ENCODE results near the gene SDHD. TPM values are rescaled to one million over a fixed set of nuclear protein-coding genes. Genes with fewer than 3 reads are reported as not detected.

SDHD gene
- total and polyA plus RNA-seq, 2 of the 8 experiments (the other 6 are each of a cell fraction or from before 2014, with no cell fraction given), result 96.0 to 181 TPM

DNA sequence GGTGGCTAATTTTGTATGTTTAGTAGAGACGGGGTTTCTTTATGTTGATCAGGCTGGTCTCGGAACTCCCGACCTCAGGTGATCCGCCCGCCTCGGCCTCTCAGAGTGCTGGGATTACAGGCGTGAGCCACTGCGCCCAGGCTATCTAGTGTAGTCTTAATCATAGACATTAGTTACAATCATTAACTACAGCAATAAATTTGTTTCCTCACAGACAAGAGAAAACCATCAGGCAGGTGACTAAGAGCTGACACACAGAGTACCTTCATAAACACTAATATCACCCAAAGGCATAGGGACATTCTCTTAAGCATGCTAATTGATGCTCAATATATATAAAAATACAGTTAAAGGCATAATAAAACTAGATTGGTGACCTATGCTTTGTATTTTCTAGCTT lies 19.4 kb downstream of the SDHD start:
- Histone ChIP-seq H4K91ac (replicated peaks; ENCODE audit: insufficient read length, low read length) (no peak overlapping the region), H3K4ac (replicated peaks; ENCODE audit: insufficient read length, low read depth, low read length) (no peak overlapping the region), H3K27me3 (replicated peaks in 1 of 4; ENCODE audit: control insufficient read depth in 3 of 4, extremely low read depth in 1 of 4, insufficient read depth in 3 of 4, low read length in 3 of 4) (no peaks in the 10 kb centered on the region), H3K79me1 (ENCODE audit: low read depth, low read length) (no peaks in the 10 kb centered on the region), H3K23me2 (ENCODE audit: low read depth, low read length) (no peaks in the 10 kb centered on the region), H3K56ac (replicated peaks; ENCODE audit: insufficient read length, low read depth, low read length) (no peak overlapping the region), H3K79me2 (ENCODE audit: control insufficient read depth in 1 of 2, insufficient read depth in 2 of 2, low read length in 2 of 2) (no peaks in the 10 kb centered on the region), H2BK15ac (ENCODE audit: low read length) (no peak overlapping the region), H3K36me3 (ENCODE audit: control insufficient read depth in 2 of 4, insufficient read depth in 4 of 4, low read length in 3 of 4) (no peaks in the 10 kb centered on the region), H4K8ac (ENCODE audit: extremely low read depth, insufficient read depth, low read length) (no peak overlapping the region), H3K4me2 (ENCODE audit: insufficient read depth in 1 of 2, low read depth in 2 of 2, low read length in 2 of 2) (no peak overlapping the region), H2BK12ac (ENCODE audit: low read depth, low read length) (no peak overlapping the region), H3K9ac (replicated peaks in 1 of 4; ENCODE audit: extremely low read depth in 1 of 4, low read depth in 3 of 4, low read length in 3 of 4) (no peak overlapping the region), H3K4me1 (replicated peaks in 1 of 4; ENCODE audit: control insufficient read depth in 3 of 4, insufficient read depth in 4 of 4, low read length in 3 of 4) (no peaks in the 10 kb centered on the region), H2AK5ac (ENCODE audit: low read depth, low read length) (no peak overlapping the region), H4K20me1 (replicated peaks in 1 of 2; ENCODE audit: control insufficient read depth in 1 of 2, insufficient read depth in 2 of 2, low read length in 2 of 2) (no peaks in the 10 kb centered on the region), H2BK120ac (replicated peaks; ENCODE audit: low read depth, low read length) (no peak overlapping the region), H3K27ac (ENCODE audit: low read depth, low read length) (no peak overlapping the region), H2AFZ (ENCODE audit: low read length) (no peak overlapping the region), H3K18ac (ENCODE audit: extremely low read depth, low read length) (no peak overlapping the region), H3K14ac (ENCODE audit: insufficient read length) (no peak overlapping the region), H3K23ac (ENCODE audit: insufficient read length) (no peak overlapping the region), H3K4me3 (ENCODE audit: extremely low read depth in 1 of 4, insufficient read depth in 2 of 4, low read depth in 3 of 4, low read length in 4 of 4) (no peak overlapping the region), H3K9me3 (ENCODE audit: insufficient read depth in 2 of 2, low read depth in 1 of 2, low read length in 1 of 2) (no peaks in the 10 kb centered on the region), H4K5ac (ENCODE audit: insufficient read length, low read depth, low read length) (no peak overlapping the region), H2BK5ac (ENCODE audit: low read depth, low read length) (no peak overlapping the region), H2BK20ac (ENCODE audit: low read length) (no peak overlapping the region)
- 94% methylated on average over 8 of the region's 8 CpGs; no CpG with 5 or more reads in 1 of the 2 experiments for WGBS, 2 experiments (ENCODE audit: extremely low coverage in 1 of 2, insufficient coverage in 1 of 2, insufficient read length in 1 of 2, insufficient replicate concordance in 2 of 2, low coverage in 1 of 2, low lambda C conversion rate in 2 of 2, missing lambda C conversion rate in 1 of 2)
- POLR2A ChIA-PET (ENCODE audit: partially characterized antibody), result interaction anchor here (1.0 to 2.1 kb wide), 3 partner anchors 9 to 19 kb away, joined by 3 to 4 read pairs (median 4); partner anchors contain the start of genes SDHD and TIMM8B
- no peak for DNase-seq (ENCODE audit: low read depth in 1 of 2, low spot score in 2 of 2)
- FAIRE-seq, result no peak
- CTCF ChIA-PET (ENCODE audit: partially characterized antibody), result interaction anchor here (1.5 to 12.8 kb wide), 2 partner anchors 8 to 9 kb away, joined by 4 to 104 read pairs; no protein-coding TSS in a partner anchor
- TF ChIP-seq SIN3A (conservative IDR thresholded peaks at IDR 0.05 in 1 of 2, IDR thresholded peaks at IDR 0.05 in 1 of 2; ENCODE audit: low read depth in 1 of 2, low read length in 2 of 2) (no peak), TAF7 (optimal IDR thresholded peaks at IDR 0.05; ENCODE audit: borderline replicate concordance, low read depth, low read length) (no peak), NRF1 (IDR thresholded peaks at IDR 0.05; ENCODE audit: low read depth, low read length) (no peak), CEBPB (IDR thresholded peaks at IDR 0.05; ENCODE audit: low read depth, low read length) (no peak), KDM5A (IDR thresholded peaks at IDR 0.05; ENCODE audit: low read length) (no peak), FOSL1 (IDR thresholded peaks at IDR 0.05; ENCODE audit: insufficient read depth, low read depth, low read length) (no peak), SUZ12 (IDR thresholded peaks at IDR 0.05; ENCODE audit: low read length) (no peak), CREB1 (IDR thresholded peaks at IDR 0.05) (no peak), EP300 (IDR thresholded peaks at IDR 0.05; ENCODE audit: borderline replicate concordance in 1 of 2, low read depth in 2 of 2, low read length in 2 of 2) (no peak), RBBP5 (IDR thresholded peaks at IDR 0.05; ENCODE audit: borderline replicate concordance, low read depth, low read length) (no peak), CBX5 (IDR thresholded peaks at IDR 0.05; ENCODE audit: low read depth, low read length) (no peak), RNF2 (IDR thresholded peaks at IDR 0.05; ENCODE audit: borderline replicate concordance, low read depth, low read length, missing control alignments, poor library complexity, severe bottlenecking) (no peak)
- TF ChIP-seq, protein P1, sequence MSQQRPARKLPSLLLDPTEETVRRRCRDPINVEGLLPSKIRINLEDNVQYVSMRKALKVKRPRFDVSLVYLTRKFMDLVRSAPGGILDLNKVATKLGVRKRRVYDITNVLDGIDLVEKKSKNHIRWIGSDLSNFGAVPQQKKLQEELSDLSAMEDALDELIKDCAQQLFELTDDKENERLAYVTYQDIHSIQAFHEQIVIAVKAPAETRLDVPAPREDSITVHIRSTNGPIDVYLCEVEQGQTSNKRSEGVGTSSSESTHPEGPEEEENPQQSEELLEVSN (IDR thresholded peaks at IDR 0.05), result no peak

All from H1 (cell line).